Liver (tissue), 9 donors: ENCODE results near the gene EFCC1. TPM values are rescaled to one million over a fixed set of nuclear protein-coding genes. Genes with fewer than 3 reads are reported as not detected.
"Not testable (repeated sequence)": the region's sequence is repeated elsewhere in the genome, so short reads cannot be mapped to it uniquely, and the experiment has no call there.

ENCODE experiments used
- DNase-seq: peaks from one replicate; pipeline ENCODE4 v3.0.0-alpha.2; 2017; ENCODE audit warnings: low spot score
- H3K27ac ChIP-seq, 2 donors: one replicate each; pipeline ENCODE4 v1.7.0; 2013; ENCODE audit warnings: inconsistent platforms in 2 of 2, low read length in 2 of 2, control low read depth in 1 of 2, low read depth in 1 of 2, mild to moderate bottlenecking in 1 of 2
- H3K27me3 ChIP-seq, 4 donors: one replicate each; pipeline versions ENCODE4 v1.6.1 to v1.7.0; 2013; ENCODE audit warnings: low read length in 3 of 4, inconsistent platforms in 1 of 4, mild to moderate bottlenecking in 1 of 4, moderate library complexity in 1 of 4; ENCODE audit not compliant: control insufficient read depth in 4 of 4, insufficient read depth in 4 of 4
- H3K36me3 ChIP-seq, 4 donors: one replicate each; pipeline versions ENCODE4 v1.6.1 to v1.7.0; 2013; ENCODE audit warnings: low read length in 3 of 4, mild to moderate bottlenecking in 3 of 4, low read depth in 1 of 4, moderate library complexity in 1 of 4; ENCODE audit not compliant: control insufficient read depth in 4 of 4, insufficient read depth in 3 of 4
- H3K4me1 ChIP-seq, 4 donors: one replicate each; pipeline versions ENCODE4 v1.6.1 to v1.7.0; 2013; ENCODE audit warnings: low read length in 3 of 4, mild to moderate bottlenecking in 3 of 4, moderate library complexity in 1 of 4; ENCODE audit not compliant: control insufficient read depth in 4 of 4, insufficient read depth in 4 of 4
- H3K4me3 ChIP-seq, 3 donors: one replicate each; pipeline versions ENCODE4 v1.6.1 to v1.7.0; 2013; ENCODE audit warnings: low read length in 3 of 3, control low read depth in 1 of 3, low read depth in 1 of 3, mild to moderate bottlenecking in 1 of 3
- H3K9ac ChIP-seq, 2 donors: one replicate each; pipeline ENCODE4 v1.7.0; 2013; ENCODE audit warnings: low read length in 2 of 2, mild to moderate bottlenecking in 2 of 2, moderate library complexity in 2 of 2, control low read depth in 1 of 2, low read depth in 1 of 2
- H3K9me3 ChIP-seq, 4 donors: one replicate each; pipeline versions ENCODE4 v1.6.1 to v1.7.0; 2013; ENCODE audit warnings: low read length in 3 of 4; ENCODE audit not compliant: control insufficient read depth in 4 of 4
- RAD21 ChIP-seq, 2 donors: IDR thresholded peaks; 2 replicates each; pipeline ENCODE4 v1.6.1; 2016; ENCODE audit warnings: antibody characterized with exemption in 2 of 2, mild to moderate bottlenecking in 2 of 2
- WGBS: extraction: QIAGEN DNeasy Blood & Tissue Kit; methylation state at CpG from one replicate; pipeline ENCODE4 v1.1.7; 2013; 5-methylcytosine and 5-hydroxymethylcytosine counted together
- polyA plus RNA-seq, 2 donors: library from polyadenylated mRNA; stranded (reverse) in 1 of 2; unstranded in 1 of 2; fragments of 200-250 nt in 1 of 2; fragments of >200 nt in 1 of 2; fragmentation: Nextera tagmentation in 1 of 2; extraction: Ambion mirVana in 1 of 2; gene quantifications; one replicate each; pipeline versions ENCODE4 v1.2.1 to v1.2.3, GENCODE V29; 2013 to 2015
- total RNA-seq, 2 donors: library from RNA; depleted of rRNA; stranded (reverse); fragments of >200 nt; gene quantifications; one replicate each; pipeline ENCODE4 v1.2.3, GENCODE V29; 2014
- donor health status: healthy.
- donor health status: healthy.
- donor health status: healthy.
- donor health status: healthy.
- donor health status: healthy.

EFCC1 gene
- total and polyA plus RNA-seq, 4 donors, result 0.08 to 1.0 (median 0.24) TPM

DNA sequence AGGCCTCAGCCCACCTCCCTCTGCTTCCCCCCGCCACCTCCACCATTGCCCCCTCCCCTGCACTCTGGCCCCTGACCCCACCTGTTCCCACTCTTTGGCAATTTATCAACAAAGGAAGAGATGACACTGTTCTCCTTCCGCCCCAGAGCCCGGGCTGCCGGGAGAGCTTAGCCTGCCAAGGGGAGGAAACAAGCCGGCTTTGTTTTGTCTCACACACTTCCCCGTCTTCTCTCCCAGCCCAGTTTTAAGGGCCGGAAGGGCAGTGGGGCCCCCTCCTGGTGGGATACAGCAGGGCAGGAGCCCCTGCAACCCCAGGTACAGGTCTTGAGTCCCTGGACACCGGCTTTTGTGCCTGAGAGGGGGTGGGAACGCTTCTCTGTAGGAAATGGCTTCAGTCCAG, 86.8 kb downstream of the EFCC1 start:
- H3K27ac ChIP-seq, H3K9me3 ChIP-seq: not testable (repeated sequence)
- 16% methylated on average over 7 of the region's 9 CpGs for WGBS

DNA sequence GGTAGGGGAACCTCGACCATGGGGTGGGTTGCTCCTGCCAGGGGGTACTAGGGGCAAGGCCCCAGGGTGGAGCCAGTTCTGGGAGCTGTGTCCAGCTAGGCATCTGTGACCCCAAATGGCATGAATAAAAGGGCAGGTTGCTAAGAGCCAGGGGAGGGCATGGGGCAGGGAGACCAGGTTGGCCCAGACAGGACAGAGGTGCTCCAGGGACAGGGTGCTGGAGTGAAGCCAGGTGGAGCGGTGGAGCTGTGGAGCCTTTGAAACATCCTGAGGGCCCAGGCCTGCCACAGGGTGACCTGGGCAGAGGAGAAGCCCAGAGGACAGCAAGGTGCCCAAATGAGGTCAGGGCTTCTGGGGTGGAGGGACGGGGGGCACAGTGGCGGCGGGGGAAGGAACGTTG, 87.2 kb downstream of the EFCC1 start:
- not testable (repeated sequence) for H3K4me3 ChIP-seq, H3K4me1 ChIP-seq, DNase-seq, H3K9ac ChIP-seq, H3K9me3 ChIP-seq, H3K27me3 ChIP-seq, H3K27ac ChIP-seq
- no CpG with 5 or more reads among the region's 6 CpGs for WGBS
- peaks cover 2 to 13% (median 8%) of the 10 kb centered on the region in 4 donors for H3K36me3 ChIP-seq

More for the DNA sequence above, 86.8 kb downstream of the EFCC1 start:
- TF ChIP-seq RAD21 (IDR thresholded peaks at IDR 0.05), result peak in 1 of 2 donors; percentile 31
- DNase-seq, H3K4me1 ChIP-seq, H3K9ac ChIP-seq, H3K27me3 ChIP-seq, H3K4me3 ChIP-seq: not testable (repeated sequence)
- peaks cover 2 to 13% (median 7%) of the 10 kb centered on the region in 4 donors for H3K36me3 ChIP-seq

Other genes with a start within 250 kb of the EFCC1 start
- gene ACAD9, start 121.7 kb upstream of the EFCC1 start, total RNA-seq, result 10 to 100 TPM; 29.0 to 35.8 TPM
- gene ACAD9, start 121.7 kb upstream of the EFCC1 start, polyA plus RNA-seq, result 10 to 100 TPM; 18.3 to 25.3 TPM
- under 1 TPM; 0.05 to 0.25 TPM for gene CFAP92, start 7.2 kb upstream of the EFCC1 start, total RNA-seq
- gene CFAP92, start 7.2 kb upstream of the EFCC1 start, polyA plus RNA-seq, result under 1 TPM in 1 of 2 donors, not detected in 1; 0.06 TPM
- 10 to 100 TPM in 1 of 2 donors, not detected in 1; 12.0 TPM for gene GP9, start 59.5 kb downstream of the EFCC1 start, total RNA-seq
- under 1 TPM in 1 of 2 donors, not detected in 1; 0.16 TPM for gene GP9, start 59.5 kb downstream of the EFCC1 start, polyA plus RNA-seq
- gene RAB43, start 120.5 kb downstream of the EFCC1 start, total RNA-seq, result 10 to 100 TPM; 20.7 to 58.1 TPM
- 10 to 100 TPM; 13.4 to 32.4 TPM for gene RAB43, start 120.5 kb downstream of the EFCC1 start, polyA plus RNA-seq
- 10 to 100 TPM in 1 of 2 donors, 1 to 10 TPM in 1; 6.4 to 12.3 TPM for gene ISY1, start 159.8 kb downstream of the EFCC1 start, total RNA-seq
- gene ISY1, start 159.8 kb downstream of the EFCC1 start, polyA plus RNA-seq, result 10 to 100 TPM in 1 of 2 donors, 1 to 10 TPM in 1; 8.7 to 13.2 TPM
- gene CNBP, start 182.6 kb downstream of the EFCC1 start, total RNA-seq, result 100 to 1,000 TPM; 162 to 245 TPM
- gene CNBP, start 182.6 kb downstream of the EFCC1 start, polyA plus RNA-seq, result 100 to 1,000 TPM; 183 to 291 TPM
- 100 to 1,000 TPM in 1 of 2 donors, 10 to 100 TPM in 1; 68.4 to 177 TPM for gene COPG1, start 248.3 kb downstream of the EFCC1 start, total RNA-seq
- gene COPG1, start 248.3 kb downstream of the EFCC1 start, polyA plus RNA-seq, result 100 to 1,000 TPM in 1 of 2 donors, 10 to 100 TPM in 1; 49.8 to 106 TPM